PC-9 (cell line): ENCODE results near the gene TDRD7. TPM values are rescaled to one million over a fixed set of nuclear protein-coding genes. Genes with fewer than 3 reads are reported as not detected.

Experiments
- BruUV-seq: library from RNA; stranded (reverse); fragments of 400-500 nt; replicated peaks from 2 replicates; lab custom pipeline; 2021; lab: Mats Ljungman, UMichigan
- CTCF ChIA-PET: fragments of 300-600 bp; sonication (Branson Sonifier 250); formaldehyde crosslinking; loops from one replicate; lab custom pipeline; 2022; ENCODE audit warnings: antibody characterized with exemption; lab: Charles Lee
- POLR2A ChIA-PET: fragments of 300-600 bp; sonication (Branson Sonifier 250); formaldehyde crosslinking; loops from one replicate; lab custom pipeline; 2022; ENCODE audit warnings: antibody characterized with exemption; ENCODE audit not compliant: unreplicated experiment; lab: Charles Lee
- DNase-seq, 2 experiments: peaks; one replicate each; pipeline versions ENCODE4 v3.0.0 to v3.0.0-alpha.2; 2015 to 2022; ENCODE audit warnings: mixed read lengths in 1 of 2
- H2AFZ ChIP-seq: fragments of 200-600 bp; sonication (generic); 2 replicates; pipeline ENCODE4 v1.8.1; 2017; ENCODE audit warnings: antibody characterized with exemption
- H3F3A ChIP-seq: fragments of 200-600 bp; sonication (generic); 2 replicates; pipeline ENCODE4 v1.8.1; 2017; ENCODE audit warnings: antibody characterized with exemption, mild to moderate bottlenecking, low read depth; ENCODE audit not compliant: insufficient read depth
- H3K27ac ChIP-seq: fragments of 200-600 bp; sonication (generic); 2 replicates; pipeline ENCODE4 v1.6.1; 2016; ENCODE audit warnings: mixed run types
- H3K27me3 ChIP-seq: fragments of 200-600 bp; sonication (generic); 2 replicates; pipeline ENCODE4 v1.6.1; 2016; ENCODE audit warnings: low read depth, mixed run types; ENCODE audit not compliant: insufficient read depth
- H3K36me3 ChIP-seq: fragments of 200-600 bp; sonication (generic); 2 replicates; pipeline ENCODE4 v1.6.1; 2016; ENCODE audit warnings: low read depth, mixed run types
- H3K4me1 ChIP-seq: fragments of 200-600 bp; sonication (generic); replicated peaks from 2 replicates; pipeline ENCODE4 v1.6.1; 2016; ENCODE audit warnings: mixed run types; ENCODE audit not compliant: insufficient read depth
- H3K4me2 ChIP-seq: fragments of 200-600 bp; sonication (generic); 2 replicates; pipeline ENCODE4 v1.6.1; 2017; ENCODE audit warnings: mixed run types
- H3K4me3 ChIP-seq: fragments of 200-600 bp; sonication (generic); 2 replicates; pipeline ENCODE4 v1.6.1; 2016; ENCODE audit warnings: mixed run types
- H3K79me2 ChIP-seq: fragments of 200-600 bp; sonication (generic); 2 replicates; pipeline ENCODE4 v1.6.1; 2017; ENCODE audit warnings: low read depth, mixed run types
- H3K9me2 ChIP-seq: fragments of 200-600 bp; sonication (generic); 2 replicates; pipeline ENCODE4 v1.8.1; 2017; ENCODE audit warnings: mild to moderate bottlenecking; ENCODE audit not compliant: insufficient read depth
- H3K9me3 ChIP-seq: fragments of 200-600 bp; sonication (generic); 2 replicates; pipeline ENCODE4 v1.8.1; 2016; ENCODE audit warnings: low read depth; ENCODE audit not compliant: insufficient read depth
- H4K20me1 ChIP-seq: fragments of 200-600 bp; sonication (generic); 2 replicates; pipeline ENCODE4 v1.8.1; 2017; ENCODE audit not compliant: insufficient read depth
- EZH2 ChIP-seq: fragments of 200-600 bp; sonication (generic); IDR thresholded peaks from 2 replicates; pipeline ENCODE4 v1.8.0; 2017; ENCODE audit warnings: antibody characterized with exemption, low read depth
- intact Hi-C: fragments of 100-400 bp; cut with micrococcal nuclease; formaldehyde crosslinking; loops from one replicate; pipeline ENCODE4 v1.10.0; 2022; ENCODE audit not compliant: unreplicated experiment
- total RNA-seq: library from RNA; stranded (reverse); gene quantifications from 2 replicates; pipeline ENCODE4 v1.2.3, GENCODE V29; 2021
- TF ChIP-seq, protein P1 (sequence below): fragments of 200-600 bp; sonication (generic); conservative IDR thresholded peaks from 2 replicates; pipeline ENCODE4 v1.6.1; 2017; ENCODE audit warnings: mixed run types, antibody characterized with exemption, mild to moderate bottlenecking, moderate library complexity

The TDRD7 gene
- total RNA-seq, 1 experiment from 2014 or later = 14.2 TPM

- no peak for DNase-seq
- no peak for TF ChIP-seq EZH2
- TF ChIP-seq, protein P1, sequence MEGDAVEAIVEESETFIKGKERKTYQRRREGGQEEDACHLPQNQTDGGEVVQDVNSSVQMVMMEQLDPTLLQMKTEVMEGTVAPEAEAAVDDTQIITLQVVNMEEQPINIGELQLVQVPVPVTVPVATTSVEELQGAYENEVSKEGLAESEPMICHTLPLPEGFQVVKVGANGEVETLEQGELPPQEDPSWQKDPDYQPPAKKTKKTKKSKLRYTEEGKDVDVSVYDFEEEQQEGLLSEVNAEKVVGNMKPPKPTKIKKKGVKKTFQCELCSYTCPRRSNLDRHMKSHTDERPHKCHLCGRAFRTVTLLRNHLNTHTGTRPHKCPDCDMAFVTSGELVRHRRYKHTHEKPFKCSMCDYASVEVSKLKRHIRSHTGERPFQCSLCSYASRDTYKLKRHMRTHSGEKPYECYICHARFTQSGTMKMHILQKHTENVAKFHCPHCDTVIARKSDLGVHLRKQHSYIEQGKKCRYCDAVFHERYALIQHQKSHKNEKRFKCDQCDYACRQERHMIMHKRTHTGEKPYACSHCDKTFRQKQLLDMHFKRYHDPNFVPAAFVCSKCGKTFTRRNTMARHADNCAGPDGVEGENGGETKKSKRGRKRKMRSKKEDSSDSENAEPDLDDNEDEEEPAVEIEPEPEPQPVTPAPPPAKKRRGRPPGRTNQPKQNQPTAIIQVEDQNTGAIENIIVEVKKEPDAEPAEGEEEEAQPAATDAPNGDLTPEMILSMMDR = no peak
- no peaks in the 10 kb centered on the region for H3K27me3 ChIP-seq
- H2AFZ ChIP-seq = no peak overlapping the region
- no peaks in the 10 kb centered on the region for H4K20me1 ChIP-seq
- 0 out of 2 replicates have a peak overlapping the region, but pooled peaks have one; percentile 23 for H3K4me2 ChIP-seq
- H3K4me1 ChIP-seq = no peaks in the 10 kb centered on the region
- no peaks in the 10 kb centered on the region for H3F3A ChIP-seq
- CTCF ChIA-PET = interaction anchor here (1.0 to 1.6 kb wide), 2 partner anchors 11 to 228 kb away, joined by 3 to 5 read pairs; no protein-coding TSS in a partner anchor
- no peaks in the 10 kb centered on the region for H3K9me2 ChIP-seq
- no TSS peak for BruUV-seq
- H3K27ac ChIP-seq = no peak overlapping the region
- POLR2A ChIA-PET = no interaction called here
- H3K36me3 ChIP-seq = no peaks in the 10 kb centered on the region
- H3K79me2 ChIP-seq = no peaks in the 10 kb centered on the region
- H3K4me3 ChIP-seq = no peak overlapping the region
- H3K9me3 ChIP-seq = no peaks in the 10 kb centered on the region
- intact Hi-C loops = loop anchor here (2.0 kb wide), 1 partner anchor 227 kb away; no protein-coding TSS in a partner anchor
These were observed 24.4 kb upstream of the TDRD7 start for GRCh38 chr9:97387504-97387886.

- intact Hi-C loops = loop anchor here (2.0 kb wide), 1 partner anchor 227 kb away; no protein-coding TSS in a partner anchor
- POLR2A ChIA-PET = no interaction called here
- Histone ChIP-seq H3K4me2 (no peak overlapping the region), H3K79me2 (no peaks in the 10 kb centered on the region), H3K9me2 (no peaks in the 10 kb centered on the region), H3K4me3 (no peak overlapping the region), H2AFZ (no peak overlapping the region), H3K36me3 (no peaks in the 10 kb centered on the region), H3K4me1 (no peaks in the 10 kb centered on the region), H3K9me3 (no peaks in the 10 kb centered on the region), H3K27me3 (no peaks in the 10 kb centered on the region), H4K20me1 (no peaks in the 10 kb centered on the region), H3K27ac (no peak overlapping the region), H3F3A (no peaks in the 10 kb centered on the region)
- no peak for DNase-seq
- CTCF ChIA-PET = interaction anchor here (1.0 to 1.6 kb wide), 2 partner anchors 11 to 227 kb away, joined by 3 to 5 read pairs; no protein-coding TSS in a partner anchor
- no TSS peak for BruUV-seq
- TF ChIP-seq EZH2 = no peak
- TF ChIP-seq, protein P1 = no peak
These were observed 23.8 kb upstream of the TDRD7 start for GRCh38 chr9:97387936-97388684.

DNA sequence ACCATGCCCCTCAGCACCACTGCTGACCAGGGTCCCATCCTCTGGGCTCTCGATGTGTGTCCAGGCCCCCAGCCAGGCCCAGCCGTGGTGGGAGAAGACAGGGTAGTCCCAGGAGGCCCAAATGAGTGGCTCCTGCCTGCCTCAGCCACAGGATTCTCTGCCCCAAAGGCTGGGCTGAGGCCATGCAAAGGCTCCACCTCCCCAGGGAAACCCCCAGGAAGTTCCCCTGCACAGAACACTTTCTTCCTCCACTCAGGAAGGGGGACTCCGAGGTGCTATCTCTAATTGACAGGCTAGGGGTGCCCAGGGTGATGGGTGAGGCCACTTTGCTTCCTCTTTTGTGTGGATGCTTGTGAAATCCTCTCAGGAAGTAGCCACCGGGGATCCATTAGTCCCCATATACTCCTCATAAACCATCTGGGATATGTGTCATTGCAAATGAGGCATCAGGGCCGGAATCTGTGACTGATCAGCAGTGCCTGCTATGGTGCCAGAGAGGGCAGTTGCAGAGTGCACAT is 23.1 kb upstream of the TDRD7 start:
- no peaks in the 10 kb centered on the region for H3K4me1 ChIP-seq

More for the DNA sequence above, 23.1 kb upstream of the TDRD7 start:
- H3K9me2 ChIP-seq = no peaks in the 10 kb centered on the region
- no peaks in the 10 kb centered on the region for H3K27me3 ChIP-seq
- ChIA-PET CTCF (no interaction called here), POLR2A (no interaction called here)
- DNase-seq = peak in 1 of 2 experiments; percentile 47
- intact Hi-C loops = no loop called here
- TF ChIP-seq, protein P1 = no peak
- no peak for TF ChIP-seq EZH2
- no peak overlapping the region for H3K4me2 ChIP-seq
- H3F3A ChIP-seq = no peaks in the 10 kb centered on the region
- H3K27ac ChIP-seq = no peak overlapping the region
- H3K79me2 ChIP-seq = no peaks in the 10 kb centered on the region
- no peaks in the 10 kb centered on the region for H3K36me3 ChIP-seq
- H4K20me1 ChIP-seq = no peaks in the 10 kb centered on the region
- no peaks in the 10 kb centered on the region for H3K9me3 ChIP-seq
- no peak overlapping the region for H3K4me3 ChIP-seq
- BruUV-seq = no TSS peak
- H2AFZ ChIP-seq = no peak overlapping the region
